PC-9 (cell line): ENCODE measurements around the gene VAV3. TPM values are rescaled to one million over a fixed set of nuclear protein-coding genes. Genes with fewer than 3 reads are reported as not detected.

Experiments used
- BruUV-seq: library from RNA; stranded (reverse); fragments of 400-500 nt; replicated peaks from 2 replicates; lab custom pipeline; 2021; lab: Mats Ljungman, UMichigan
- CTCF ChIA-PET: fragments of 300-600 bp; sonication (Branson Sonifier 250); formaldehyde crosslinking; loops from one replicate; lab custom pipeline; 2022; ENCODE audit warnings: antibody characterized with exemption; lab: Charles Lee
- POLR2A ChIA-PET: fragments of 300-600 bp; sonication (Branson Sonifier 250); formaldehyde crosslinking; loops from one replicate; lab custom pipeline; 2022; ENCODE audit warnings: antibody characterized with exemption; ENCODE audit not compliant: unreplicated experiment; lab: Charles Lee
- DNase-seq, 2 experiments: peaks; one replicate each; pipeline versions ENCODE4 v3.0.0 to v3.0.0-alpha.2; 2015 to 2022; ENCODE audit warnings: mixed read lengths in 1 of 2
- H2AFZ ChIP-seq: fragments of 200-600 bp; sonication (generic); 2 replicates; pipeline ENCODE4 v1.8.1; 2017; ENCODE audit warnings: antibody characterized with exemption
- H3F3A ChIP-seq: fragments of 200-600 bp; sonication (generic); 2 replicates; pipeline ENCODE4 v1.8.1; 2017; ENCODE audit warnings: antibody characterized with exemption, mild to moderate bottlenecking, low read depth; ENCODE audit not compliant: insufficient read depth
- H3K27ac ChIP-seq: fragments of 200-600 bp; sonication (generic); 2 replicates; pipeline ENCODE4 v1.6.1; 2016; ENCODE audit warnings: mixed run types
- H3K27me3 ChIP-seq: fragments of 200-600 bp; sonication (generic); 2 replicates; pipeline ENCODE4 v1.6.1; 2016; ENCODE audit warnings: low read depth, mixed run types; ENCODE audit not compliant: insufficient read depth
- H3K36me3 ChIP-seq: fragments of 200-600 bp; sonication (generic); 2 replicates; pipeline ENCODE4 v1.6.1; 2016; ENCODE audit warnings: low read depth, mixed run types
- H3K4me1 ChIP-seq: fragments of 200-600 bp; sonication (generic); replicated peaks from 2 replicates; pipeline ENCODE4 v1.6.1; 2016; ENCODE audit warnings: mixed run types; ENCODE audit not compliant: insufficient read depth
- H3K4me2 ChIP-seq: fragments of 200-600 bp; sonication (generic); 2 replicates; pipeline ENCODE4 v1.6.1; 2017; ENCODE audit warnings: mixed run types
- H3K4me3 ChIP-seq: fragments of 200-600 bp; sonication (generic); 2 replicates; pipeline ENCODE4 v1.6.1; 2016; ENCODE audit warnings: mixed run types
- H3K79me2 ChIP-seq: fragments of 200-600 bp; sonication (generic); 2 replicates; pipeline ENCODE4 v1.6.1; 2017; ENCODE audit warnings: low read depth, mixed run types
- H3K9me2 ChIP-seq: fragments of 200-600 bp; sonication (generic); 2 replicates; pipeline ENCODE4 v1.8.1; 2017; ENCODE audit warnings: mild to moderate bottlenecking; ENCODE audit not compliant: insufficient read depth
- H3K9me3 ChIP-seq: fragments of 200-600 bp; sonication (generic); 2 replicates; pipeline ENCODE4 v1.8.1; 2016; ENCODE audit warnings: low read depth; ENCODE audit not compliant: insufficient read depth
- H4K20me1 ChIP-seq: fragments of 200-600 bp; sonication (generic); 2 replicates; pipeline ENCODE4 v1.8.1; 2017; ENCODE audit not compliant: insufficient read depth
- CTCF ChIP-seq: fragments of 200-600 bp; sonication (generic); conservative IDR thresholded peaks from 2 replicates; pipeline ENCODE4 v1.6.1; 2017; ENCODE audit warnings: mixed run types, antibody characterized with exemption, mild to moderate bottlenecking, moderate library complexity
- EZH2 ChIP-seq: fragments of 200-600 bp; sonication (generic); IDR thresholded peaks from 2 replicates; pipeline ENCODE4 v1.8.0; 2017; ENCODE audit warnings: antibody characterized with exemption, low read depth
- intact Hi-C: fragments of 100-400 bp; cut with micrococcal nuclease; formaldehyde crosslinking; loops from one replicate; pipeline ENCODE4 v1.10.0; 2022; ENCODE audit not compliant: unreplicated experiment
- total RNA-seq: library from RNA; stranded (reverse); gene quantifications from 2 replicates; pipeline ENCODE4 v1.2.3, GENCODE V29; 2021

Gene VAV3
- total RNA-seq, 1 experiment from 2014 or later, result 1.7 TPM

GRCh38 chr1:107863342-107863741, 101.6 kb downstream of the VAV3 start:
- 0 out of 2 replicates have a peak, but pooled peaks cover 6% of the 10 kb centered on the region for H3K9me3 ChIP-seq
- no TSS peak for BruUV-seq
- TF ChIP-seq EZH2, result no peak
- TF ChIP-seq CTCF, result no peak
- H3K27ac ChIP-seq, result no peak overlapping the region
- no peak overlapping the region for H3K4me2 ChIP-seq
- no peaks in the 10 kb centered on the region for H3K27me3 ChIP-seq
- peak in 1 of 2 experiments; percentile 23 for DNase-seq
- POLR2A ChIA-PET, result no interaction called here
- no peaks in the 10 kb centered on the region for H3K4me1 ChIP-seq
- no peak overlapping the region for H3K4me3 ChIP-seq
- no peaks in the 10 kb centered on the region for H3K79me2 ChIP-seq
- no peaks in the 10 kb centered on the region for H3K9me2 ChIP-seq
- no peaks in the 10 kb centered on the region for H3K36me3 ChIP-seq
- CTCF ChIA-PET, result no interaction called here
- H2AFZ ChIP-seq, result no peak overlapping the region
- no peaks in the 10 kb centered on the region for H3F3A ChIP-seq
- H4K20me1 ChIP-seq, result no peaks in the 10 kb centered on the region
- intact Hi-C loops, result no loop called here

GRCh38 chr1:107862064-107862463, 102.9 kb downstream of the VAV3 start:
- no peaks in the 10 kb centered on the region for H3K27me3 ChIP-seq
- H3K79me2 ChIP-seq, result no peaks in the 10 kb centered on the region
- H3K4me2 ChIP-seq, result no peak overlapping the region
- no peaks in the 10 kb centered on the region for H3K4me1 ChIP-seq
- TF ChIP-seq CTCF (no peak), EZH2 (no peak)
- H3K9me2 ChIP-seq, result no peaks in the 10 kb centered on the region
- POLR2A ChIA-PET, result no interaction called here
- 0 out of 2 replicates have a peak, but pooled peaks cover 6% of the 10 kb centered on the region for H3K9me3 ChIP-seq
- H3F3A ChIP-seq, result no peaks in the 10 kb centered on the region
- H3K27ac ChIP-seq, result no peak overlapping the region
- no TSS peak for BruUV-seq
- H3K4me3 ChIP-seq, result no peak overlapping the region
- CTCF ChIA-PET, result no interaction called here
- DNase-seq, result peak in 1 of 2 experiments; percentile 8
- no peaks in the 10 kb centered on the region for H4K20me1 ChIP-seq
- H2AFZ ChIP-seq, result no peak overlapping the region
- intact Hi-C loops, result no loop called here
- H3K36me3 ChIP-seq, result no peaks in the 10 kb centered on the region

- Histone ChIP-seq H2AFZ (no peak overlapping the region), H3K36me3 (no peaks in the 10 kb centered on the region), H3F3A (no peaks in the 10 kb centered on the region), H3K4me3 (no peak overlapping the region), H3K9me2 (no peaks in the 10 kb centered on the region), H3K4me2 (no peak overlapping the region), H4K20me1 (no peaks in the 10 kb centered on the region), H3K4me1 (no peaks in the 10 kb centered on the region), H3K27ac (no peak overlapping the region), H3K79me2 (no peaks in the 10 kb centered on the region), H3K9me3 (0 out of 2 replicates have a peak, but pooled peaks cover 6% of the 10 kb centered on the region), H3K27me3 (no peaks in the 10 kb centered on the region)
- no peak for TF ChIP-seq EZH2
- no peak for TF ChIP-seq CTCF
- intact Hi-C loops, result no loop called here
- ChIA-PET CTCF (no interaction called here), POLR2A (no interaction called here)
- DNase-seq, result no peak
- BruUV-seq, result no TSS peak
Observed at GRCh38 chr1:107858323-107858722, 106.7 kb downstream of the VAV3 start.
